ENCODE data around the gene PTPRU.

The PTPRU gene

DNA sequence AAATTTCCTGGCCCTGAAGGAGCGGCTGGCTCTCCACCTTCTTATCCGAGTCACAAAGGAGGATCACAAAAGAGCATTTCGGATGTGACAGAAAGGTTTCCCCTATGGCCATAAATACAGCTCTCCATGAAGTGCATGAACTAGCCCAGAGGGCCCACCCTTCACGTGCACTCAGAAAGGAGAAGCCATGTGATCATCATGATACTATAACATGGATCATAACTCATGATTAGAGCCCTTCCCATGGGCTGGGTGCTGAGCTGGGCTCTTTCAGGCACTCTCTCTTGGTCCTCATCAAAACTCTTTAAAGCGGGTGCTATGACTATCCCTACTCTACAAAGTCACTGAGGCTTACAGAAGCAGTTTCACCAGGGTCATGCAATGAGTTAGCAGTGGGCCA lies 135.0 kb downstream of the PTPRU start:
- TF ChIP-seq, protein P1, sequence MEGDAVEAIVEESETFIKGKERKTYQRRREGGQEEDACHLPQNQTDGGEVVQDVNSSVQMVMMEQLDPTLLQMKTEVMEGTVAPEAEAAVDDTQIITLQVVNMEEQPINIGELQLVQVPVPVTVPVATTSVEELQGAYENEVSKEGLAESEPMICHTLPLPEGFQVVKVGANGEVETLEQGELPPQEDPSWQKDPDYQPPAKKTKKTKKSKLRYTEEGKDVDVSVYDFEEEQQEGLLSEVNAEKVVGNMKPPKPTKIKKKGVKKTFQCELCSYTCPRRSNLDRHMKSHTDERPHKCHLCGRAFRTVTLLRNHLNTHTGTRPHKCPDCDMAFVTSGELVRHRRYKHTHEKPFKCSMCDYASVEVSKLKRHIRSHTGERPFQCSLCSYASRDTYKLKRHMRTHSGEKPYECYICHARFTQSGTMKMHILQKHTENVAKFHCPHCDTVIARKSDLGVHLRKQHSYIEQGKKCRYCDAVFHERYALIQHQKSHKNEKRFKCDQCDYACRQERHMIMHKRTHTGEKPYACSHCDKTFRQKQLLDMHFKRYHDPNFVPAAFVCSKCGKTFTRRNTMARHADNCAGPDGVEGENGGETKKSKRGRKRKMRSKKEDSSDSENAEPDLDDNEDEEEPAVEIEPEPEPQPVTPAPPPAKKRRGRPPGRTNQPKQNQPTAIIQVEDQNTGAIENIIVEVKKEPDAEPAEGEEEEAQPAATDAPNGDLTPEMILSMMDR (IDR thresholded peaks at IDR 0.05), result no peak
- Histone ChIP-seq H3K27ac (no peak overlapping the region), H3K4me3 (no peak overlapping the region)
- DNase-seq (ENCODE audit: low spot score), result no peak

DNA sequence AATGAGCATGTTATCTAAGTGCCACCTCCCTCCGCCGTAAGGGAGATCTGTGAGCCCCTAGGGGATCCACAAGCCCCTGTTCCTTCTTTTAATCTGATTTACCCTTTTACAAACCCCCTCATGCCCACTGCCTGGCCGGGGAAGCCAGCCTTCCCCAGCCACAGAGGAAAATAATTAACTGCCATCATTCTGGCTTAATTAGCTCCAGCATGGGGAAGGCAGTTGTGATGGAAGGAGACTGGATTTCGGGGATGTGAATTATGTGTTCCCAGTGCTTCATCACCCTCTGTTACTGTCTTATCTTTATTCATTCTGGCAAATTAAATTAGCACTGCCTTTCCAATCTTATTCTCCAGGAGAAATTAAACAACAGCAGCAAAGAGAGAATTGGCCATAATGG lies 135.8 kb downstream of the PTPRU start:
- Histone ChIP-seq H3K27ac (no peak overlapping the region), H3K4me3 (no peak overlapping the region)
- TF ChIP-seq, protein P1 (IDR thresholded peaks at IDR 0.05), result no peak
- peak; percentile 17 for DNase-seq (ENCODE audit: low spot score)

Measured in coronary artery (tissue), 2 donors.